ENCODE results near the gene MCCC2. TPM values are rescaled to one million over a fixed set of nuclear protein-coding genes. Genes with fewer than 3 reads are reported as not detected.
A peak's percentile ranks its signal among the peaks of the same experiment; 100 is the strongest.

Gene MCCC2
- total and polyA plus RNA-seq, 2 donors from 2014 or later: 57.7 to 61.0 TPM

GRCh38 chr5:71623221-71623794 lies 36.2 kb downstream of the MCCC2 start:
- Histone ChIP-seq H3K27me3 (ENCODE audit: control insufficient read depth, insufficient read depth, low read length) (no peaks in the 10 kb centered on the region), H3K36me3 (ENCODE audit: control insufficient read depth in 2 of 3, insufficient read depth in 3 of 3, low read length in 3 of 3) (peaks cover 0 to 14% (median 10%) of the 10 kb centered on the region in 3 donors), H3K27ac (ENCODE audit: low read depth in 2 of 2, low read length in 2 of 2) (no peak overlapping the region), H3K9ac (ENCODE audit: low read length in 3 of 3) (no peak overlapping the region), H3K9me3 (ENCODE audit: control insufficient read depth in 2 of 3, insufficient read depth in 1 of 3, low read length in 3 of 3) (no peaks in the 10 kb centered on the region), H3K4me1 (ENCODE audit: control insufficient read depth in 2 of 3, insufficient read depth in 2 of 3, low read depth in 1 of 3, low read length in 3 of 3) (no peaks in the 10 kb centered on the region), H3K4me3 (ENCODE audit: low read length in 3 of 3) (no peak overlapping the region)
- intact Hi-C loops (cut with DNase I): no loop called here
- DNase-seq: no peak
- no peak for TF ChIP-seq CTCF (IDR thresholded peaks at IDR 0.05; ENCODE audit: borderline replicate concordance, extremely low read depth, insufficient read depth)
- no peak for FAIRE-seq

- TF ChIP-seq CTCF (IDR thresholded peaks at IDR 0.05; ENCODE audit: borderline replicate concordance, extremely low read depth, insufficient read depth): no peak
- H3K36me3 ChIP-seq (ENCODE audit: control insufficient read depth in 2 of 3, insufficient read depth in 3 of 3, low read length in 3 of 3): peaks cover 0 to 2% (median 0%) of the 10 kb centered on the region in 3 donors
- no peak overlapping the region for H3K9ac ChIP-seq (ENCODE audit: low read length in 3 of 3)
- H3K27me3 ChIP-seq (ENCODE audit: control insufficient read depth, insufficient read depth, low read length): no peaks in the 10 kb centered on the region
- DNase-seq: no peak
- H3K27ac ChIP-seq (ENCODE audit: low read depth in 2 of 2, low read length in 2 of 2): no peak overlapping the region
- H3K4me1 ChIP-seq (ENCODE audit: control insufficient read depth in 2 of 3, insufficient read depth in 2 of 3, low read depth in 1 of 3, low read length in 3 of 3): no peaks in the 10 kb centered on the region
- no peaks in the 10 kb centered on the region for H3K9me3 ChIP-seq (ENCODE audit: control insufficient read depth in 2 of 3, insufficient read depth in 1 of 3, low read length in 3 of 3)
- FAIRE-seq: peak; percentile 11
- H3K4me3 ChIP-seq (ENCODE audit: low read length in 3 of 3): no peak overlapping the region
- intact Hi-C loops (cut with DNase I): no loop called here
Measured at GRCh38 chr5:71629950-71630349, 42.8 kb downstream of the MCCC2 start.

- no peaks in the 10 kb centered on the region for H3K27me3 ChIP-seq (ENCODE audit: control insufficient read depth, insufficient read depth, low read length)
- H3K4me1 ChIP-seq (ENCODE audit: control insufficient read depth in 2 of 3, insufficient read depth in 2 of 3, low read depth in 1 of 3, low read length in 3 of 3): no peaks in the 10 kb centered on the region
- no peak for TF ChIP-seq CTCF (IDR thresholded peaks at IDR 0.05; ENCODE audit: borderline replicate concordance, extremely low read depth, insufficient read depth)
- no peak overlapping the region for H3K4me3 ChIP-seq (ENCODE audit: low read length in 3 of 3)
- H3K27ac ChIP-seq (ENCODE audit: low read depth in 2 of 2, low read length in 2 of 2): no peak overlapping the region
- no peaks in the 10 kb centered on the region for H3K9me3 ChIP-seq (ENCODE audit: control insufficient read depth in 2 of 3, insufficient read depth in 1 of 3, low read length in 3 of 3)
- DNase-seq: no peak
- intact Hi-C loops (cut with DNase I): no loop called here
- FAIRE-seq: no peak
- H3K9ac ChIP-seq (ENCODE audit: low read length in 3 of 3): no peak overlapping the region
- H3K36me3 ChIP-seq (ENCODE audit: control insufficient read depth in 2 of 3, insufficient read depth in 3 of 3, low read length in 3 of 3): peaks cover 2 to 9% (median 4%) of the 10 kb centered on the region in 3 donors
Measured at GRCh38 chr5:71631070-71631469, 43.9 kb downstream of the MCCC2 start.

GRCh38 chr5:71632168-71632567 lies 45.0 kb downstream of the MCCC2 start:
- Histone ChIP-seq H3K36me3 (ENCODE audit: control insufficient read depth in 2 of 3, insufficient read depth in 3 of 3, low read length in 3 of 3) (peaks cover 2 to 9% (median 4%) of the 10 kb centered on the region in 3 donors), H3K4me3 (ENCODE audit: low read length in 3 of 3) (no peak overlapping the region), H3K27ac (ENCODE audit: low read depth in 2 of 2, low read length in 2 of 2) (no peak overlapping the region), H3K9me3 (ENCODE audit: control insufficient read depth in 2 of 3, insufficient read depth in 1 of 3, low read length in 3 of 3) (no peaks in the 10 kb centered on the region), H3K4me1 (ENCODE audit: control insufficient read depth in 2 of 3, insufficient read depth in 2 of 3, low read depth in 1 of 3, low read length in 3 of 3) (no peaks in the 10 kb centered on the region), H3K27me3 (ENCODE audit: control insufficient read depth, insufficient read depth, low read length) (no peaks in the 10 kb centered on the region), H3K9ac (ENCODE audit: low read length in 3 of 3) (no peak overlapping the region)
- no peak for TF ChIP-seq CTCF (IDR thresholded peaks at IDR 0.05; ENCODE audit: borderline replicate concordance, extremely low read depth, insufficient read depth)
- DNase-seq: no peak
- intact Hi-C loops (cut with DNase I): no loop called here
- no peak for FAIRE-seq
